ENCODE data around the gene GATA2. TPM values are rescaled to one million over a fixed set of nuclear protein-coding genes. Genes with fewer than 3 reads are reported as not detected.

The GATA2 gene
- total and polyA plus RNA-seq, 2 of the 13 experiments (the other 11 are each of a cell fraction or from before 2014, with no cell fraction given) = 3.5 to 6.2 TPM

GRCh38 chr3:128486681-128487537 lies 6.1 kb downstream of the GATA2 start (continued):
- TF ChIP-seq ZNF841 (CRISPR knock-in tag; IDR thresholded peaks at IDR 0.05; ENCODE audit: borderline replicate concordance) = no peak
- TF ChIP-seq ZNF468 (CRISPR knock-in tag; IDR thresholded peaks at IDR 0.05) = no peak
- no peak for TF ChIP-seq GLMP (CRISPR knock-in tag; IDR thresholded peaks at IDR 0.05; ENCODE audit: borderline replicate concordance)
- TF ChIP-seq ZNF326 (CRISPR knock-in tag; IDR thresholded peaks at IDR 0.05; ENCODE audit: borderline replicate concordance) = no peak
- TF ChIP-seq CEBPB (IDR thresholded peaks at IDR 0.05; ENCODE audit: borderline replicate concordance, low read depth, low read length) = no peak
- no peak for TF ChIP-seq MED13 (CRISPR knock-in tag; IDR thresholded peaks at IDR 0.05)
- peak; percentile 62 for TF ChIP-seq ZNF687 (CRISPR knock-in tag; IDR thresholded peaks at IDR 0.05)
- TF ChIP-seq, protein P1, sequence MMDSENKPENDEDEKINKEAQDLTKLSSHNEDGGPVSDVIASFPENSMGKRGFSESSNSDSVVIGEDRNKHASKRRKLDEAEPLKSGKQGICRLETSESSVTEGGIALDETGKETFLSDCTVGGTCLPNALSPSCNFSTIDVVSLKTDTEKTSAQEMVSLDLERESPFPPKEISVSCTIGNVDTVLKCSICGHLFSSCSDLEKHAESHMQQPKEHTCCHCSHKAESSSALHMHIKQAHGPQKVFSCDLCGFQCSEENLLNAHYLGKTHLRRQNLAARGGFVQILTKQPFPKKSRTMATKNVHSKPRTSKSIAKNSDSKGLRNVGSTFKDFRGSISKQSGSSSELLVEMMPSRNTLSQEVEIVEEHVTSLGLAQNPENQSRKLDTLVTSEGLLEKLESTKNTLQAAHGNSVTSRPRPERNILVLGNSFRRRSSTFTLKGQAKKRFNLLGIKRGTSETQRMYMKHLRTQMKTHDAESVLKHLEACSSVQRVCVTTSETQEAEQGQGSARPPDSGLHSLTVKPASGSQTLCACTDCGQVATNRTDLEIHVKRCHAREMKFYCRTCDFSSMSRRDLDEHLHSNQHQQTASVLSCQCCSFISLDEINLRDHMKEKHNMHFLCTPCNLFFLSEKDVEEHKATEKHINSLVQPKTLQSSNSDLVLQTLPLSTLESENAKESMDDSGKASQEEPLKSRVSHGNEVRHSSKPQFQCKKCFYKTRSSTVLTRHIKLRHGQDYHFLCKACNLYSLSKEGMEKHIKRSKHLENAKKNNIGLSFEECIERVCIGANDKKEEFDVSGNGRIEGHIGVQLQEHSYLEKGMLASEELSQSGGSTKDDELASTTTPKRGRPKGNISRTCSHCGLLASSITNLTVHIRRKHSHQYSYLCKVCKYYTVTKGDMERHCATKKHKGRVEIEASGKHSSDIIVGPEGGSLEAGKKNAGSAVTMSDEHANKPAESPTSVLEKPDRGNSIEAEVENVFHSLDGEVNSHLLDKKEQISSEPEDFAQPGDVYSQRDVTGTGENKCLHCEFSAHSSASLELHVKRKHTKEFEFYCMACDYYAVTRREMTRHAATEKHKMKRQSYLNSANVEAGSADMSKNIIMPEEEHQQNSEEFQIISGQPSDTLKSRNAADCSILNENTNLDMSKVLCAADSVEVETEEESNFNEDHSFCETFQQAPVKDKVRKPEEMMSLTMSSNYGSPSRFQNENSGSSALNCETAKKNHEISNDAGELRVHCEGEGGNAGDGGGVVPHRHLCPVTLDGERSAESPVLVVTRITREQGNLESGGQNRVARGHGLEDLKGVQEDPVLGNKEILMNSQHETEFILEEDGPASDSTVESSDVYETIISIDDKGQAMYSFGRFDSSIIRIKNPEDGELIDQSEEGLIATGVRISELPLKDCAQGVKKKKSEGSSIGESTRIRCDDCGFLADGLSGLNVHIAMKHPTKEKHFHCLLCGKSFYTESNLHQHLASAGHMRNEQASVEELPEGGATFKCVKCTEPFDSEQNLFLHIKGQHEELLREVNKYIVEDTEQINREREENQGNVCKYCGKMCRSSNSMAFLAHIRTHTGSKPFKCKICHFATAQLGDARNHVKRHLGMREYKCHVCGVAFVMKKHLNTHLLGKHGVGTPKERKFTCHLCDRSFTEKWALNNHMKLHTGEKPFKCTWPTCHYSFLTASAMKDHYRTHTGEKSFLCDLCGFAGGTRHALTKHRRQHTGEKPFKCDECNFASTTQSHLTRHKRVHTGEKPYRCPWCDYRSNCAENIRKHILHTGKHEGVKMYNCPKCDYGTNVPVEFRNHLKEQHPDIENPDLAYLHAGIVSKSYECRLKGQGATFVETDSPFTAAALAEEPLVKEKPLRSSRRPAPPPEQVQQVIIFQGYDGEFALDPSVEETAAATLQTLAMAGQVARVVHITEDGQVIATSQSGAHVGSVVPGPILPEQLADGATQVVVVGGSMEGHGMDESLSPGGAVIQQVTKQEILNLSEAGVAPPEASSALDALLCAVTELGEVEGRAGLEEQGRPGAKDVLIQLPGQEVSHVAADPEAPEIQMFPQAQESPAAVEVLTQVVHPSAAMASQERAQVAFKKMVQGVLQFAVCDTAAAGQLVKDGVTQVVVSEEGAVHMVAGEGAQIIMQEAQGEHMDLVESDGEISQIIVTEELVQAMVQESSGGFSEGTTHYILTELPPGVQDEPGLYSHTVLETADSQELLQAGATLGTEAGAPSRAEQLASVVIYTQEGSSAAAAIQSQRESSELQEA (CRISPR knock-in tag; IDR thresholded peaks at IDR 0.05; ENCODE audit: not compliant biosample characterization) = no peak
- TF ChIP-seq RAD51 (IDR thresholded peaks at IDR 0.05; ENCODE audit: borderline replicate concordance) = no peak
- TF ChIP-seq ZNF383 (CRISPR knock-in tag; IDR thresholded peaks at IDR 0.05; ENCODE audit: borderline replicate concordance) = no peak
- TF ChIP-seq SRSF4 (IDR thresholded peaks at IDR 0.05; ENCODE audit: low read depth, low read length, poor library complexity, severe bottlenecking) = no peak
- no peak for TF ChIP-seq ZBTB43 (CRISPR knock-in tag; conservative IDR thresholded peaks at IDR 0.05)
- TF ChIP-seq HNRNPUL1 (IDR thresholded peaks at IDR 0.05; ENCODE audit: low read depth, low read length) = no peak
